ENCODE results near the gene TBC1D17.

The TBC1D17 gene

DNA sequence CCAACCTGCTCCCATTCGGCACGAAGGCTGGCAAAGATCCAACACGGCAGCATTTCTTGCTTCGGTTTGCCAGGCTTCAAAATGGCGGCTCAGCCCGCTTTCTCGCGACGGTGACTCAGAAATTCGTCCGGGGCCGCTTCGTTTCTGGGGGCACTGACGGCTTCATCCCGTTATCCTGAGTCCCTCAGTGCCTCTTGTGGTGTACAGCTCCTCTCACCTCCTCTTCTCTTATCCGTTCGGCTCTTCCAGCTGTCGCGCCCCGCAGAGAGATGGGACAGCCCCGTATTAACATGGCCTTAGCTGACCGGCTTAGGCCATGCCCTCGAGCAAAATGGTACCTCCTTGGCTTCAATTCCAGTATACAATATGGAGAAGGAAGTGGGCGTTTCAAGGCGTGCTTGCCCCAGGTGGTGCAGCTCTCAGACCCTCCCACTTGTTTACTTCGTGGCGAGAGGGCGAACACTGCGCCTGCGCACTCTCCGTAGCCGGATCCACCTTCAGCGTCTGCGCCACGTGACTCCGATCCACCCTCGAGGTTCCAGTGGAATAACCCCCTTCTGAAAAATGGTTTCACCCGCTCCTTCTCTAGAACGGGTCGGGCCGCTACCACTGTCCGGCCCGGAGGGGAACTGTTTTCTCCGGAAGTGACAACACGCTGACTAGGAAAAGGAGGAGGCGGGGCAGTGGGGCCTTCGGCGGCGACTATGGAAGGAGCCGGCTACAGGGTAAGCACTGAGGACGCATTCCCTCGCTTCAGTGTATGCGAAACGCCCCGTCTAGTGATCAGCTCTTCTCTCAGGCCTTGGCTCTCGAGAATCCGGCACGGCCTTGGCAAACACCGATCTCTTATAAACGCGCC is at the start of gene TBC1D17, which contains the start of gene AKT1S1:
Gene TBC1D17, plus strand, starts transcription at position 683 of the 859 bp plus-strand sequence. Its CDS starts 22 bp downstream, at position 705.
Gene AKT1S1, minus strand, starts transcription at position 336 of the 859 bp plus-strand sequence. CDS start 4,060 bp downstream, outside the sequence.
- peak; percentile 98 for DNase-seq

DNA sequence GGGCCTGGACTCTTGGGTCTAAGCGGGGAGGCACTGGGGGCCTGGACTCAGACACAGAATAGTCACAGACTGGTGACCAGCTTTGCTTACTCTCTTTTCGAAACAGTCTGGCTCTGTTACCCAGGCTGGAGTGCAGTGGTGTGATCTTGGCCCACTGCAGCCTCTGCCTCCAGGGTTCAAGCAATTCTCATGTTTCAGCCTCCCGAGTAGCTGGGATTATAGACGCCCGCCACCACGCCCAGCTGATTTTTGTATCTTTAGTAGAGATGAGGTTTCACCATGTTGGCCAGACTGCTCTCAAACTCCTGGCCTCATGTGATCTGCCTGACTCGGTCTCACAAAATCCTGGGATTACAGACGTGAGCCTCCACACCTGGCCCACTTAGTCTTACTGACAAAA is 48.3 kb upstream of the TBC1D17 start:
- no peak for DNase-seq

DNA sequence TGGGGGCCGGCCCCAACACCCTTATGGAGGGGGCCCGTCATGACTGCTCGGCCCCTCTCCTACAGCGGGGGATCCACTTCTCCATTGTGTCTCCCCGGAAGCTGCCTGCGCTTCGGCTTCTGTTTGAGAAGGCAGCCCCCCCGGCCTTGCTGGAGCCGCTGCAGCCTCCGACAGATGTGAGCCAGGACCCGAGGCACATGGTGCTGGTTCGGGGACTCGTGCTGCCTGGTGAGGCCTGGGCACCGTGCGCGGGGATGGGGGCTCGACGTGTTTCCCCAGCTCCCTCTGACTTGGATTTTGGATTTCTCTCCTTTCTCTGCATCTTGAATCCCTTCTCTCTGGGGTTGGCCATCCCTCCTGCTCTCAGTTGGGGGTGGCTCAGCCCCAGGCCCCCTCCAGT is 47.8 kb upstream of the TBC1D17 start:
- no peak for DNase-seq

DNA sequence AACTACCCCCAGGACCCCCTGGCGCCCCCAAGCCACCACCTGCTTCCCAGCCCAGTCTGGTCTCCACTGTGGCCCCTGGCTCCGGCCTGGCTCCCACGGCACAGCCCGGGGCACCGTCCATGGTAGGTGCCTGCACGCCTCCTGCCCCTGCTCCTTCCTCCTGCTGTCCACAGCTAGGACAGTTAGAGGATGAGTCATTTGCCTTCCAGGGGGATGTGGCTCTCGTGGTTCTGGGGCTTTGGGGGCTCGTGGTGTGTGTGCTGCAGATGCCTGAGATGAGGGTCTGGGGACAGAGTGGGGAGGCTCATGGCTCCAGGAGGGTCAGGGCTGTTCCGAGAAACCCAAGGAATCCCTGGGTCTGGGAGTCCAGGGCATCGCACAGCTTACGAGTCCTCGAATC is 46.7 kb upstream of the TBC1D17 start:
- no peak for DNase-seq

DNA sequence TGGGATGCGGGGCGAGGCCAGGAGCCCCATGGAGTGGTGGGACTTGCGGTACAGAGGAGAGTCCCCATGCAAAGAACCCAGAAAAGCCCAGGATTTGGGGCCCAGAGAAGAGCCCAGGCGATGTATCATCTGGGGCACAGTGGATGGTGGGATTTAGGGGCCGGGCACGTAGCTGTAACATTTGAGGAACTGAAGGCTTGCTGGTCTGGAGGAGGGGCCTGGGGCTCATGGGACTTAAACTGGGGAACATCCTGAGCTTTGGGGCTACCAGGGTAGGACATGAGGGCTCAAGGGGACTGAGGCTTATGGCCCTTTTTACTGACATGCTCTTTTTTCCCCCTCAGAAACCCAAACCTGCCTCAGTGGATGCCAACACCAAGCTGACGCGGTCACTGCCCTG is 45.9 kb upstream of the TBC1D17 start:
- DNase-seq = no peak

DNA sequence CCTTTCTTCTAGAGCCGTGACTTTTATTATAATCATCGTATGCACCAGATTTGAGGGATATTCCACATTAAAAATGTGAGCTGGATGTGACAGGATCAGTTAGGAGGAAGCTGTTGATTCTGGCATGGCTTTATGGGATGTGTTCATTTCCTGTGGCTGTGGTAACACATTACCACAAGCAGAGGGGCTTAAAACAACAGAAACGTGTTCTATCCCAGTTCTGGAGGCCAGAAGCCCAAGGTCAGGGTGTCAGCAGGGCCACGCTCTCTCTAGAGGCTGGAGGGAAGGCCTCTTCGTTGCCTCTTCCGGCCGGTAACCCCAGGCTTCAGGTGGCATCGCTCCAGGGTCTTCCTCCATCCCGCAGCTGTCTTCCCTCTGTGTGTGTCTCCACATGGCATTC is 44.9 kb upstream of the TBC1D17 start:
- no peak for DNase-seq

DNA sequence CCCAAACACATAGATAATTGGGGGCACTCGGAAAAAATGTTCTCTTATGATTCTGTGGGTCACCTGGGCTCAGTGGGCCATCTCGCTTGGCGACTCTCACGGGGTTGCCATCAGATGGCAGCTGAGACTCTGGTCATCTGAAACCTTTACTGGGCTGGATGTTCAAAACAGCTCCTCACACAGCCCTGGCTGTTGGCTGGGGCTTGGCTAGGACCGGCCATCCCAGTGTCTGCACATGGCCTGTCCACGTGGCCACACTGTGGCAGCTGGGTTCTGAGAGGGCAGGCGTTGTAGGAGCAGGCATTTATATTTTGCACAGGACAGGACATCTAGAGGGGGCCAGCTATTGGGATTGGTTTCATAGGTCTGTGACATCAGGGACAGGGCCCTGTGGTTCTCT is 43.9 kb upstream of the TBC1D17 start:
- DNase-seq = no peak

DNA sequence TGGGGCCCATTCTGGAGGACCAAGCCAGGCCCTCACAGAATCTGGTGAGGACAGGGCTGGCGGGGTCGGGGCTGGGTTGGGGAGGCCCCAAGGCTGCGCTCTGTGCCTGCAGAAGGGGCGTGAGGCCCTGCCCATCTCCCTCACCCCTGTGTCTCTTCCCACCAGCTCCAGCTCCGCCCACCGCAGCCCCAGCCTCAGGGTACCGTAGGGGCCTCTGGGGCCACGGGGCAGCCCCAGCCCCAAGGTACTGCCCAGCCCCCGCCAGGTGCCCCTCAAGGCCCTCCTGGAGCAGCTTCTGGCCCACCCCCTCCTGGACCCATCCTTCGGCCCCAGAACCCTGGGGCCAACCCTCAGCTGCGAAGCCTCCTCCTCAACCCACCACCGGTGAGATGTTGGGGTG is 41.9 kb upstream of the TBC1D17 start:
- no peak for DNase-seq

DNA sequence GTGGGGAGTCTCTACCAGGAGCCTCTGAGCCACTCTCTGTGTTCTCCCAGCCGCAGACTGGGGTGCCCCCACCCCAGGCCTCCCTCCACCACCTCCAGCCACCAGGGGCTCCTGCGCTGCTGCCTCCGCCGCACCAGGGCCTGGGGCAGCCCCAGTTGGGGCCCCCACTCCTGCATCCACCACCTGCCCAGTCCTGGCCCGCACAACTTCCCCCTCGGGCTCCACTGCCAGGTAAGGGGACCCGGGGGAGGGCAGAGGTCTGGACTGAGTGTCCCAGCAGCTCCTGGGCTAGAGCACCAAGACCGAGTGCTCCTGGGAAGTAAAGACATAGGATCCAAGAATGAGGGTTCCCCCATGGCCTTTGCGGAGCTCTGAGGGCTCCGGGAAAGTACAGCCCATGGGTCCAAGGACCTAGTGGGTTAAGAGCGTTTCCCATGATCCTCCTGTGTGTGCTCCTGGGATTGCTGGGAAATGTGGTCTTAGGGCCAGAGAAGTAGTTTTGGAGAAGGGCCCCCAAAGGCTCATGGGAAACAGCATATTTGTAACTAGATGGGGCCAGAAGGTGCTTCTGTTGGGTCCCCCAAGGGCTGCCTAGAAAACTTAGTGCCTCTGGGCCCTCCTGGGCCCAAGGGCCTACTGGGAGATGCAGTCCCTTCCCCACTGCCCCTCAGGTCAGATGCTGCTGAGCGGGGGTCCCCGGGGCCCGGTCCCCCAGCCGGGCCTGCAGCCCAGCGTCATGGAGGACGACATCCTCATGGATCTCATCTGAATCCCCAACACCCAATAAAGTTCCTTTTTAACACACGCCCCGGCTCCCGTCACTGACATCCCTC is 41.1 kb upstream of the TBC1D17 start:
- no peak for DNase-seq

DNA sequence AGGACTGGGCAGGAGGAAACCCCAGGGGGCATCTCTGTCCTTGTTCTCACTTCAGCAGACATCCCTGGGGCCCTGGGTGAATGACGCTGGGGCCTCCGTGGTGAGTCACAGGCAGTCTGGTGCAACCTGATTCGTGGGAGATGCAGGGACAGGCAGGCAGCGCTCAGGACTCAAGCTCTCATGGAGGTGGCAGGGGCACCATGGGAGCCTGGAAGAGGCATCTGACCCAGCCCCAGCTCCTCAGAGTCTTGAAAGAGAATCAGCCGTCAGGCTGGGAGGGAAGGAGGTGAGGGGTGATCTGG is 40.5 kb upstream of the TBC1D17 start:
- no peak for DNase-seq

DNA sequence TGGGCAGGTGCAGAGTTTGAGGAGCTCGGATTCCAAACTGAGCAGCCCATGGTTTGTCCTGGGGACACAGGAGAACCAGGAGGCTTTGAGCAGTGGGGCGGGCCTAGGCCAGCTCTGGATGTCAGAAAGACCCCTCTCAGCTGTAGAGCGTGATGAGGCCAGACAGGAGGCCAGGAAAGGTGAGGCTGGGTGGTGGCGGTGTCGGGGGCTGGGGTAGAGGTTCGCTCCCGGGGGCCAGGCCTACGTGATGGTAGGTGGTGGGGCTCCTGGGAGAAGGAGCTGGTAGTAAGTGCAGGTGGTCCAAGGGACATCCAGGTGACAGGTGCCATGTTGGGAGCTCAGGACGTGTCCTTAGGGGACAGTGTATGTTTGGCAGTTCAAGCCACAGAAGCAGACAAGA is 40.1 kb upstream of the TBC1D17 start:
- no peak for DNase-seq

DNA sequence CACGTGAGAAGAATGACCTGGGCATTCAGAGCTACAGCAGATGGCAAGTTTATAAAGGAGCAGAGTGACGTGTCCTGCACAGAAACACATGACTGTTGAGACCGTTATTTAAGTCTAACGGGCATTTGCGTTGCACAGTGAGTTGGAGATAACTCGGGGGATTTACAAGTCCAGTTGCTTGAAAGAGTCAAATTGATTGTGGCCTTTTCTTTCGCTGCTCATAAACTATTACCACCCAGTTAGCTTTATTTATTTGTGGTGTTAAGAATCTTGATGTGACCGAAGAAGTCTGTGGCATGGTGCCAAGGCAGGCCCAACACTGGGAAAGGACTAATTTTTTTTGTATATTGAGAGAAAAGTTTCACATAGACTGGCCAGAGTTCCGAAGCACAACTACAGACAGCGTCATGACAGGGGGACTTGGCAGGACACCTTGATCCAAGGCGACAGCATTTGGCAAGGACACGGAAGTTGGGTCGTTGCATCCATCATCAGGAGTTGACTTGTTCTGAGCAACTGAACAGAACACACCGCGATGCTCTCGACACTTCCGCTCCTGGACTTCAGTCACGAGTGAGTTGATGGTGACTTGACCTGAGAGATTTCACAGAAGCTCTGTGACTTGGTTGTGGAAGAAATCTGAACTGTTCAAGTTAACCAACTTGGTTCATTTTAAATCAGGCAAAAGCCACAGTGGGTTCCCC is 38.5 kb upstream of the TBC1D17 start:
- DNase-seq = no peak

DNA sequence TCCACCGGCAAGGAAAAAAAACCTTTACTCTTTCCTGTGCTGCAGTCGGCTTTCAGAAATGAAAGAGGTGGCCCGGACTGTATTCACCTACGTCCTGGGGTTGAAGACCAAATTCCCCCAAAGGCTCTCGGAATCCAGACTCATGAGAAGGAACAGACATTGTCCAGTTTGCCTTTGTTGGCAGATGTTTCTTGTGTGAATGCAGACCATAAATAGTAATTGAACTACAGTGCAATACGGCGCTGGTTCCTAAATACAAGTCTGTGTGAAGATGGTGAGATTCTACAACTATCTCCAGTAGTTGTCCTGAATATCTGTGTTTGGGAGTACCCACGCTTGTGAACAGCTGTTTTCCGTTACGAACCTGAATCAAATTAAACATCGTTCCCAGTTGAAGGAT is 37.8 kb upstream of the TBC1D17 start:
- DNase-seq = no peak

DNA sequence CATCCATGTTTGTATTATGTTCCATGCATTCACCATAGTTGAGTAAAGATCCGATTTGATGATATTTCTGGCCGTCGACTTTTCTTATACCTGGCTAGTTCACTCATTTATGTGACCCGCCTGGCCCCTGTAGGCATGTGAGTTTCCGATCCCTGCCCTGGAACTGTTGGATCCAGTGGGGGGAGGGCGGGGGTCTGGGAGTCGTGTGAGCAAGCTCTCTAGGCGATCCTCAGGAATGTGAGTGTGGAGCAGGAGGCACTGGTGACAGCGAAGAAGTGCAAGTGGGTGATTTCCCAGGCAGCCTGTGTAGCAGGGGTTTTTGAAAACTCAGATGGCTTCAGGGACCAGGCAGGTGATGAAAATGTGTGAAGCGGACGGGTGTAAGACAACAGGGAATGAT is 37.2 kb upstream of the TBC1D17 start:
- no peak for DNase-seq

DNA sequence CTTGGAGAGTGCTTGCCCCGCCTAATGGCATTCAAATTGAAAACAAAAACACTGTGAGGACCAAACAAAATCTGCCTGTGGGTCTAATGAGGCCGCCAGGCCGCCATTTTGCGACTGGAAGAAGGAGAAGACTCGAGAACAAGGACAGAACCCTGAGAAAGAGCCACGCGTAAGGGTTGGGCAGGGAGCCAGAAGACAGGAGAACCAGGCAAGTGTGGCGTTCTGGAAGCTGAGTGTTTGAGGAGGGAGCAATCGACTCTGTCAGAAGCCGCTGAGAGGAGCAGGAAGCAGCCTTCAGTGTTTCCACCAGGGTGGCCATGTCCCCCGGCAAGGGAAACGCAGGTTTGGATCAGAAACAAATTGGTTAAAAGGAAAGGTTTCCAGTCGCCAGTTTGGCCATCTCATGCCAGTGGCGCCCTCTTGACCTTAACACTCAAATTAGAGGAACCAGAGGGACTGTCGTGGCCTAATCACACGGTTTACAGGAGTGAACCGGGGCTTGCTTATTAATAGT is 36.7 kb upstream of the TBC1D17 start:
- DNase-seq = no peak

DNA sequence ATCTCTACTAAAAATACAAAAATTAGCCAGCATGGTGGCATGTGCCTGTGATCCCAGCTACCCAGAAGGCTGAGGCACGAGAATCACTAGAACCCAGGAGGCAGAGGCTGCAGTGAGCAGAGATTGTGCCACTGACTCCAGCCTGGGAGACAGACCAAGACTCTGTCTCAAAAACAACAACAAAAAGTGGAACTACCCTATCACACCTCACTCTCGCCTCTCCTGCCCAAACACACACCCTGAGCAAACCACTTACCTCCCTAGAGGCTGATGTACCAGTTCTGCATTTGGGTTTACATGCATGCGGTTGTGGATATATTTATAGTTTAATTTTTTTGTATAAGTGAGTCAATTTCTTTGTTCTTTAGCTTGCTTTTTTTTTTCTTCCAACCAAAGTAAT is 34.2 kb upstream of the TBC1D17 start:
- no peak for DNase-seq

DNA sequence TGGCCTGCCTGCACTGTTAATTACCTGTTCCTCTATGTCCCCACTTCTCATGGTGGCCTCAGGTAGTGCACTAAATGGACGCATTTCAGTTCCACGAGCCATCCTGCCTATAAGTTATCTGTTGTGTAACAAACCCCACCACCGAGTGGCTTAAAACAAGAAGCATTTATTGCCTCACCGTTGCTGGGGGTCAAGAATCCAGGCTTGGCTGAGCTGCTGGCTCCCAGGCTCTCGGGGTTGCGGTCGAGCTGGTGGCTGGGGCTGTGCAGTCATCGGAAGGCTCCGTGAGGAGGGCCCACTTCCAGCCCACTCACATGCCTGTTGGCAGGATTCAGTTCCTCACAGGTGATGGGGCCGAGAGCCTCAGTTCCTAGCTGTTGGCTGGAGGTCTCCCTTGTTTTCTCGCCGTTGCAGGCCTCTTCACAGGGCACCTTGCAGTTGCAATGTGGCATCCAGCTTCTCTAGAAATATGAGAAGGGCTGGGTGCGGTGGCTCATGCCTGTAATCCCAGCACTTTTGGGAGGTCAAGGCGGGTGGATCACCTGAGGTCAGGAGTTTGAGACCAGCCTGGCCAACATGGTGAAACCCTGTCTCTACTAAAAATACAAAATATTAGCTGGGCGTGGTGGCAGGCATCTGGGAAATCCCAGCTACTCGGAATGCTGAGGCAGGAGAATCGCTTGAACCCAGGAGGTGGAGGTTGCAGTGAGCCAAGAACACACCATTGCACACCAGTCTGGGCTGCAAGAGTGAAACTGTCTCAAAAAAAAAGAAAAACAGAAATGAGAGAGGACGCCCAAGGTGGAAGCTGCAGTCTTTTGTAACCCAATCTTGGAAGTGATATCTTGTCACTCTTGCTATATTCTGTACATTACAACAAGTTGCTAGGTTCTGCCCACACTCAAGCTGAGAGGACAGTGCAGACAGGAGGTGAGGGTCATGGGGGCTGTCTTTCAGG is 33.1 kb upstream of the TBC1D17 start:
- no peak for DNase-seq

DNA sequence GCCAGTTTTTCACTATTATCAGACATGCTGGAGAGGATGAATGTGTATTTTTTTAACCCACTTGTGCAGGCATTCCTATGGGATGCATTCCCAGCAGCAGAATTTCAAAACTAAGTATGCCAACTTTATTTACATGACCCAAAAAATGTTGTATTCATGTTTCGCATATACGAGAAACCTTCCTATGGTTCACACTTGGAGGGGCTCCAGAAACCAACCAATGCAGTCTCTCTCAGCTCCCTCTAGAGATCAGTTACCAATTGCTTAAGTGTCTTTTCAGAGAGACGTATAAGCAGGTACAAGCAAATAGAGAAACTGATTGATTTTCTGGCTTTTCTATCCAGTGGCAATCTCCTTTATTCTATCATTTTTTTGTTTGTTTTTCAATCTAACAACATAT is 32.1 kb upstream of the TBC1D17 start:
- no peak for DNase-seq

DNA sequence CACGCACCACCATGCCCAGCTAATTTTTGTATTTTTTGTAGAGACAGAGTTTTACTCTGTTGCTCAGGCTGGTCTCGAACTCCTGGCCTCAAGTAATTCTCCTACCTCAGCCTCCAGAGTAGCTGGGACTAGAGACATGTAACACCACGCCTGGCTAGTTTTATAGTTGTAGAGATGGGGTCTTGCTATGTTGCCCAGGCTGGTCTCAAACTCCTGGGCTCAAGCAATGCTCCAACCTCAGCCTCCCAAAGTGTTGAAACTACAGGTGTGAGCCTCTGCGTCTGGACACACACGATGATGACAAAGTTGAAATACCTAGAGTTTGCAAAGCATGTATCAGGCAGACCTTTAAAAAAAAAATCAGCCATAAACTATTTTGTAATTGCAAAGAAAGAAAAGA is 31.1 kb upstream of the TBC1D17 start:
- no peak for DNase-seq

DNA sequence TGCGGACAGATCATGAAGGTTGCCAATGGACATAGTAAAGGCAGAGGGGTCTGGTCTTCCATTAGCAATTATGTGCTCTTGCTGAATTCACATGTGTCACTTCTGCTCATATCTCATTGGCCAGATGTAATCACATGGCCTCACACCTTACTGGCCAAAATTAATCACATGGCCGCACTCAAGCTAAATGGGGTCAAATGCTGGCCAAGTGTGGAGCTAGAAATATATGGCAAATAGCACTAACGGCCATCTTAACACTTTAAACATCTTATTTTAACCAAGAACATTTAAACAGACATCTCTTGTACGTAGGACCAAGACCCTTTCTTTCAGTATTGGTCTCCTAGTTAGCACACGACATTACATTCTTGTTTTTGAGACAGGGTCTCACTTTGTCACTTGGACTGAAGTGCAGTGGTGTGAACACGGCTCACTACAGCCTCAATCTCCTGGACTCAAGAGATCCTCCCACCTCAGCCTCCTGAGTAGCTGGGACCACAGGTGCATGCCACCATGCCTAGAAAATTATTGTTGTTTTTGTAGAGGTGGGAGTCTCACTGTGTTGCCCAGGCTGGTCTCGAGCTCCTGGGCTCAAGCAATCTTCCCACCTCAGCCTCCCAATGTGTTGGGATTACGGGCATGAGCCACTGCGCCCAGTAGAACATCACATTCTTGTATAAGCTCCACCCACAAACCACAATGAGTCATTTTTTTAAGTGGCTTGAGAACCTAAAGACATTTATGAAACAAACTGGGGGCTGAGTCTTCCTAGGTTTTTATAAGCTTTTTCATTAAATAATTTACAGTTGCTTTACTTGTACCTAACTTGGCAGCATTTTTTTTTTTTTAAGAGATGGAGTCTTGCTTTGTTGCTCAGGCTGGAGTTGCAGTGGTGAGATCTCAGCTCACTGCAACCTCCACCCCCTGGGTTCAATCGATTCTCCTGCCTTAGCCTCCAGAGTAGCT is 29.5 kb upstream of the TBC1D17 start:
- peak; percentile 22 for DNase-seq

DNA sequence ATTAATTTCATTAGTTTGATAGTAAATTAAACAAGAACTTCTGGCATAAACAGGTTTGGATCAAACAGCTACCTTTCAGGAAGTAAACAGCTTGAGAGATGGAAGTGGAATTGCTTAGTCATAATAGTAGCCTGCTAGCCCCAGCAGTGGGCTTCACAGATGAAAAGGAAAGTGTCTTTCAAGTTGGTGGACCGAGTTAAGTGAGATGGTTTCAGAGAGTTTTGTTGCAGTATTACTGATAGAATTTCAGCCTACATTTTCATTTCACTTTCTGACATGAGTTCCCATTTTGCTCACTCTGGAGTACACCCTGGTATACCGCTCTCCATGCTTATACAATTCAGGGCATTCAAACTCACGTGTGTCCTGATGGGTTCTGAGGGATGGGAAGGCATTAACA is 28.6 kb upstream of the TBC1D17 start:
- no peak for DNase-seq
